ENCODE data around the gene ANKRD10.

Gene ANKRD10

DNA sequence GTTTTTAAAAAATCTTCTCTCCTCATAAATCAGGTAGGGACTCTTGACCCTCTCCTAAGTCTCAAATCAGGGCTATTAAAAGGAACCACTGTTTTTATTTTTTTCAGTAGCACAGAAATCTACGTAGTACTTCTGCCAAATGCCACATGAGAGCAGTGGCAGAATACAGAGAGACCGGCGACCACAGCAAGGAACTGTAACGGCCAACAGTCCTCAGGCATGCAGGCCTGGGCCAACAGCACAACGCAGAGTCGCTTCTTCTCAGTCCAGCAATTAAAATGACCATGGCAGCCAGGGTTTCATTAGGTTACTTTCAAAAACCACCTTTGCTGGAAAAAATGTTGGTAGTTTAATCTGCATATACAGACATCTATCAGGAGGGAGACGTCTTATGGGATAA lies 34.2 kb downstream of the ANKRD10 start:
- no peak overlapping the region for H3K4me2 ChIP-seq (ENCODE audit: insufficient read depth, low read length)
- no peak overlapping the region for H3K27ac ChIP-seq (ENCODE audit: low read length)
- peaks cover 5% of the 10 kb centered on the region; the same call in 1 of the 2 replicates for H3K36me3 ChIP-seq (ENCODE audit: insufficient read depth, low read length)
- no peaks in the 10 kb centered on the region for H4K20me1 ChIP-seq (ENCODE audit: insufficient read depth, low read length)
- no peaks in the 10 kb centered on the region for H3K9me3 ChIP-seq (ENCODE audit: insufficient read depth, low read length, severe bottlenecking)
- no peak for TF ChIP-seq EZH2 (IDR thresholded peaks at IDR 0.05; ENCODE audit: borderline replicate concordance, low read depth, low read length, severe bottlenecking)
- TF ChIP-seq, protein P1, sequence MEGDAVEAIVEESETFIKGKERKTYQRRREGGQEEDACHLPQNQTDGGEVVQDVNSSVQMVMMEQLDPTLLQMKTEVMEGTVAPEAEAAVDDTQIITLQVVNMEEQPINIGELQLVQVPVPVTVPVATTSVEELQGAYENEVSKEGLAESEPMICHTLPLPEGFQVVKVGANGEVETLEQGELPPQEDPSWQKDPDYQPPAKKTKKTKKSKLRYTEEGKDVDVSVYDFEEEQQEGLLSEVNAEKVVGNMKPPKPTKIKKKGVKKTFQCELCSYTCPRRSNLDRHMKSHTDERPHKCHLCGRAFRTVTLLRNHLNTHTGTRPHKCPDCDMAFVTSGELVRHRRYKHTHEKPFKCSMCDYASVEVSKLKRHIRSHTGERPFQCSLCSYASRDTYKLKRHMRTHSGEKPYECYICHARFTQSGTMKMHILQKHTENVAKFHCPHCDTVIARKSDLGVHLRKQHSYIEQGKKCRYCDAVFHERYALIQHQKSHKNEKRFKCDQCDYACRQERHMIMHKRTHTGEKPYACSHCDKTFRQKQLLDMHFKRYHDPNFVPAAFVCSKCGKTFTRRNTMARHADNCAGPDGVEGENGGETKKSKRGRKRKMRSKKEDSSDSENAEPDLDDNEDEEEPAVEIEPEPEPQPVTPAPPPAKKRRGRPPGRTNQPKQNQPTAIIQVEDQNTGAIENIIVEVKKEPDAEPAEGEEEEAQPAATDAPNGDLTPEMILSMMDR (IDR thresholded peaks at IDR 0.05; ENCODE audit: borderline replicate concordance, extremely low read depth, low read length, poor library complexity, severe bottlenecking) = no peak
- no peaks in the 10 kb centered on the region for H3K79me2 ChIP-seq (ENCODE audit: insufficient read depth, low read length)
- DNase-seq = no peak
- H2AFZ ChIP-seq (ENCODE audit: low read depth, low read length) = no peak overlapping the region
- no peak for ATAC-seq (ENCODE audit: insufficient read depth, low read depth)
- H3K4me3 ChIP-seq (ENCODE audit: low read depth in 1 of 2, low read length in 2 of 2) = no peak overlapping the region
- H3K9ac ChIP-seq (ENCODE audit: low read depth, low read length) = no peak overlapping the region
- H3K4me1 ChIP-seq (ENCODE audit: insufficient read depth, low read length) = no peaks in the 10 kb centered on the region
- no peaks in the 10 kb centered on the region for H3K27me3 ChIP-seq (ENCODE audit: insufficient read depth, low read length, poor library complexity)

DNA sequence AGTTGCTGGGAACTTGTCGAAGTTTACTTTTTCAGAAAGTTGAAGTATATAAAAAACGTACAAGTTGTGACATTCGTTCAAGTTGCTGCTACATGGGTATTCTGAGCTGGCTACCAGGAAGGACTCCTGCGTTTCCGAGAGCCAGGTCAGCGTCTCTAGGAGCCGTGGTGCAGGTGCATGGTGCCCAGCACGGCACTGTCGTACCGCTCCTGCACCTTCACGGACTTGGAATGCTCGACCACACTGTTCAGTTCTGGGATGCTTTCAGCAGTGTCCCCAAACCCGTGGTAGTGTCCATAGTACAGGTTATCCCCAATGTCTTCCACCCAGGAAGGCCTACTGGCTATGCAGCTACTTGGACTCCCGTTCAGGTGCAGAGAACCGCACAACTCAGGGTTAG lies 35.4 kb downstream of the ANKRD10 start:
- no peak for ATAC-seq (ENCODE audit: insufficient read depth, low read depth)
- peaks cover 5% of the 10 kb centered on the region; the same call in 1 of the 2 replicates for H3K36me3 ChIP-seq (ENCODE audit: insufficient read depth, low read length)
- no peak overlapping the region for H3K4me2 ChIP-seq (ENCODE audit: insufficient read depth, low read length)
- DNase-seq = no peak
- no peaks in the 10 kb centered on the region for H3K9me3 ChIP-seq (ENCODE audit: insufficient read depth, low read length, severe bottlenecking)
- no peaks in the 10 kb centered on the region for H4K20me1 ChIP-seq (ENCODE audit: insufficient read depth, low read length)
- no peak overlapping the region for H2AFZ ChIP-seq (ENCODE audit: low read depth, low read length)
- H3K79me2 ChIP-seq (ENCODE audit: insufficient read depth, low read length) = no peaks in the 10 kb centered on the region
- TF ChIP-seq, protein P1 (IDR thresholded peaks at IDR 0.05; ENCODE audit: borderline replicate concordance, extremely low read depth, low read length, poor library complexity, severe bottlenecking) = no peak
- TF ChIP-seq EZH2 (IDR thresholded peaks at IDR 0.05; ENCODE audit: borderline replicate concordance, low read depth, low read length, severe bottlenecking) = no peak
- no peak overlapping the region for H3K9ac ChIP-seq (ENCODE audit: low read depth, low read length)
- peaks cover 9% of the 10 kb centered on the region for H3K4me1 ChIP-seq (ENCODE audit: insufficient read depth, low read length)
- H3K27me3 ChIP-seq (ENCODE audit: insufficient read depth, low read length, poor library complexity) = no peaks in the 10 kb centered on the region
- H3K27ac ChIP-seq (ENCODE audit: low read length) = no peak overlapping the region
- H3K4me3 ChIP-seq (ENCODE audit: low read depth in 1 of 2, low read length in 2 of 2) = no peak overlapping the region

DNA sequence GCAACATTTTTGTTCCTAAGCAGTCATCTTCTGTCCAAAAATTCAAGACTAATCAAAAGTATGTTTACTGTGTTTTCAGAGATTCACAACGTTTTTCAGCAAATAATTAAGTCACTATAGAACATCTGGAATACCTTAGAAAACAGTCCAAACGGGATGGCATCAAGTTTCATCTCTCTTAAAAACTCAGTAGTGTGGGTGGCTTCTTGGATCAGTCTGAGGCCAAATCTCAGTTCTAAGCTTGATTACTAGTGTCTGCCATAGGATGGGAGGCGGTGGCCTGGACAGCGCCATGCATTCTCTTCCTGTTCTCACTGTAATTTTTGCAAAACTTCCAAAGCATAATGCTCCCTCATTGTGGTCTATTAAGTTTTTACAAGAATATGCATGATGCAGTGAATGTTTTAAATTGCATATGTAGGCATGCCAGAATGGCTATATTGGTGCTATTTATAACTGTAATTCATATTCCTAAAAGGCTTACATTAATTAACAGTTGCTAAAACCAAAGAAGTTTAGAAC lies 37.1 kb downstream of the ANKRD10 start:
- Histone ChIP-seq H3K27me3 (ENCODE audit: insufficient read depth, low read length, poor library complexity) (peaks cover 3% of the 10 kb centered on the region), H3K27ac (ENCODE audit: low read length) (no peak overlapping the region), H3K36me3 (ENCODE audit: insufficient read depth, low read length) (peaks cover 5% of the 10 kb centered on the region; the same call in 1 of the 2 replicates), H3K4me3 (ENCODE audit: low read depth in 1 of 2, low read length in 2 of 2) (no peak overlapping the region), H3K4me1 (ENCODE audit: insufficient read depth, low read length) (peaks cover 16% of the 10 kb centered on the region), H3K4me2 (ENCODE audit: insufficient read depth, low read length) (no peak overlapping the region), H4K20me1 (ENCODE audit: insufficient read depth, low read length) (no peaks in the 10 kb centered on the region), H3K9me3 (ENCODE audit: insufficient read depth, low read length, severe bottlenecking) (no peaks in the 10 kb centered on the region), H3K79me2 (ENCODE audit: insufficient read depth, low read length) (no peaks in the 10 kb centered on the region), H2AFZ (ENCODE audit: low read depth, low read length) (no peak overlapping the region), H3K9ac (ENCODE audit: low read depth, low read length) (no peak overlapping the region)
- DNase-seq = no peak
- no peak for TF ChIP-seq EZH2 (IDR thresholded peaks at IDR 0.05; ENCODE audit: borderline replicate concordance, low read depth, low read length, severe bottlenecking)
- TF ChIP-seq, protein P1 (IDR thresholded peaks at IDR 0.05; ENCODE audit: borderline replicate concordance, extremely low read depth, low read length, poor library complexity, severe bottlenecking) = no peak
- ATAC-seq (ENCODE audit: insufficient read depth, low read depth) = no peak
